ENCODE measurements around the gene SNX8.

SNX8 gene

GRCh38 chr7:2299870-2300512 is 14.2 kb downstream of the SNX8 start:
- no peak overlapping the region for H3K4ac ChIP-seq (ENCODE audit: low read length)
- no peak overlapping the region for H3K9ac ChIP-seq (ENCODE audit: low read depth, low read length, poor library complexity)
- no peak for DNase-seq (ENCODE audit: low spot score)
- H4K91ac ChIP-seq (ENCODE audit: low read depth, low read length, poor library complexity) = no peak overlapping the region
- H3K23ac ChIP-seq (ENCODE audit: low read depth, low read length, poor library complexity) = no peak overlapping the region
- no CpG with 5 or more reads among the region's 9 CpGs for WGBS, 2 donors (ENCODE audit: extremely low coverage in 2 of 2, insufficient read length in 2 of 2, insufficient replicate concordance in 1 of 2)
- H2BK12ac ChIP-seq (ENCODE audit: low read length) = no peak overlapping the region
- H3K18ac ChIP-seq (ENCODE audit: low read length) = no peak overlapping the region
- H2BK5ac ChIP-seq (ENCODE audit: low read length) = no peak overlapping the region
- H3K9me3 ChIP-seq (replicated peaks in 1 of 2; ENCODE audit: control insufficient read depth in 2 of 2, insufficient read depth in 1 of 2, low read depth in 1 of 2, low read length in 2 of 2) = peaks cover 3% of the 10 kb centered on the region in 2 donors
- no peak overlapping the region for H4K8ac ChIP-seq (ENCODE audit: low read depth, low read length)
- H2AK5ac ChIP-seq (ENCODE audit: low read depth, low read length) = no peak overlapping the region
- peaks cover 3% of the 10 kb centered on the region for H3K79me1 ChIP-seq (ENCODE audit: low read depth, low read length)
- H2BK15ac ChIP-seq (ENCODE audit: low read length) = no peak overlapping the region
- H3K4me3 ChIP-seq (ENCODE audit: low read length in 2 of 2) = no peak overlapping the region
- no peak overlapping the region for H2BK120ac ChIP-seq (ENCODE audit: low read depth, low read length)
- no peak overlapping the region for H3K4me2 ChIP-seq (ENCODE audit: insufficient read depth, low read length, poor library complexity, severe bottlenecking)
- H2AFZ ChIP-seq (ENCODE audit: low read length) = no peak overlapping the region
- H3K27me3 ChIP-seq (ENCODE audit: control insufficient read depth in 3 of 3, insufficient read depth in 3 of 3, low read depth in 1 of 3, low read length in 3 of 3) = no peaks in the 10 kb centered on the region
- no peak overlapping the region for H3K14ac ChIP-seq (ENCODE audit: low read length)
- no peaks in the 10 kb centered on the region for H3K36me3 ChIP-seq (replicated peaks in 1 of 2; ENCODE audit: control insufficient read depth in 2 of 2, insufficient read depth in 2 of 2, low read length in 2 of 2)
- H3K4me1 ChIP-seq (ENCODE audit: control insufficient read depth in 2 of 2, insufficient read depth in 1 of 2, low read depth in 1 of 2, low read length in 2 of 2) = peaks cover 3 to 4% of the 10 kb centered on the region in 2 donors
- no peak overlapping the region for H3K27ac ChIP-seq (replicated peaks; ENCODE audit: low read length)

GRCh38 chr7:2299131-2299829 is 15.0 kb downstream of the SNX8 start:
- peaks cover 3% of the 10 kb centered on the region for H3K79me1 ChIP-seq (ENCODE audit: low read depth, low read length)

GRCh38 chr7:2296832-2297231 is 17.4 kb downstream of the SNX8 start:
- H2BK120ac ChIP-seq (ENCODE audit: low read depth, low read length) = no peak overlapping the region
- no peaks in the 10 kb centered on the region for H3K27me3 ChIP-seq (ENCODE audit: control insufficient read depth in 3 of 3, insufficient read depth in 3 of 3, low read depth in 1 of 3, low read length in 3 of 3)
- H2AK5ac ChIP-seq (ENCODE audit: low read depth, low read length) = no peak overlapping the region
- no peak overlapping the region for H4K8ac ChIP-seq (ENCODE audit: low read depth, low read length)
- no peak overlapping the region for H2BK12ac ChIP-seq (ENCODE audit: low read length)
- peaks cover 3 to 4% of the 10 kb centered on the region in 2 donors for H3K4me1 ChIP-seq (ENCODE audit: control insufficient read depth in 2 of 2, insufficient read depth in 1 of 2, low read depth in 1 of 2, low read length in 2 of 2)
- no peak overlapping the region for H3K14ac ChIP-seq (ENCODE audit: low read length)
- H3K9me3 ChIP-seq (replicated peaks in 1 of 2; ENCODE audit: control insufficient read depth in 2 of 2, insufficient read depth in 1 of 2, low read depth in 1 of 2, low read length in 2 of 2) = peaks cover 3% of the 10 kb centered on the region in 2 donors
- H3K9ac ChIP-seq (ENCODE audit: low read depth, low read length, poor library complexity) = no peak overlapping the region
- peaks cover 3% of the 10 kb centered on the region for H3K79me1 ChIP-seq (ENCODE audit: low read depth, low read length)
- no peak overlapping the region for H3K4me2 ChIP-seq (ENCODE audit: insufficient read depth, low read length, poor library complexity, severe bottlenecking)
- no peaks in the 10 kb centered on the region for H3K36me3 ChIP-seq (replicated peaks in 1 of 2; ENCODE audit: control insufficient read depth in 2 of 2, insufficient read depth in 2 of 2, low read length in 2 of 2)
- no peak overlapping the region for H4K91ac ChIP-seq (ENCODE audit: low read depth, low read length, poor library complexity)
- no peak overlapping the region for H3K4ac ChIP-seq (ENCODE audit: low read length)
- H2BK15ac ChIP-seq (ENCODE audit: low read length) = no peak overlapping the region
- no peak overlapping the region for H3K23ac ChIP-seq (ENCODE audit: low read depth, low read length, poor library complexity)
- no CpG with 5 or more reads among the region's 6 CpGs for WGBS, 2 donors (ENCODE audit: extremely low coverage in 2 of 2, insufficient read length in 2 of 2, insufficient replicate concordance in 1 of 2)
- H2BK5ac ChIP-seq (ENCODE audit: low read length) = no peak overlapping the region
- no peak overlapping the region for H3K18ac ChIP-seq (ENCODE audit: low read length)
- H3K27ac ChIP-seq (replicated peaks; ENCODE audit: low read length) = no peak overlapping the region
- no peak overlapping the region for H3K4me3 ChIP-seq (ENCODE audit: low read length in 2 of 2)
- H2AFZ ChIP-seq (ENCODE audit: low read length) = no peak overlapping the region
- DNase-seq (ENCODE audit: low spot score) = no peak

More at GRCh38 chr7:2299131-2299829, 15.0 kb downstream of the SNX8 start:
- no peak for DNase-seq (ENCODE audit: low spot score)
- H4K8ac ChIP-seq (ENCODE audit: low read depth, low read length) = no peak overlapping the region
- H3K4me2 ChIP-seq (ENCODE audit: insufficient read depth, low read length, poor library complexity, severe bottlenecking) = no peak overlapping the region
- H2BK12ac ChIP-seq (ENCODE audit: low read length) = no peak overlapping the region
- H3K4me1 ChIP-seq (ENCODE audit: control insufficient read depth in 2 of 2, insufficient read depth in 1 of 2, low read depth in 1 of 2, low read length in 2 of 2) = peaks cover 3 to 4% of the 10 kb centered on the region in 2 donors
- H3K4me3 ChIP-seq (ENCODE audit: low read length in 2 of 2) = no peak overlapping the region
- WGBS, 2 donors (ENCODE audit: extremely low coverage in 2 of 2, insufficient read length in 2 of 2, insufficient replicate concordance in 1 of 2) = no CpG with 5 or more reads among the region's 18 CpGs
- H3K18ac ChIP-seq (ENCODE audit: low read length) = no peak overlapping the region
- no peaks in the 10 kb centered on the region for H3K27me3 ChIP-seq (ENCODE audit: control insufficient read depth in 3 of 3, insufficient read depth in 3 of 3, low read depth in 1 of 3, low read length in 3 of 3)
- H2BK5ac ChIP-seq (ENCODE audit: low read length) = no peak overlapping the region
- no peak overlapping the region for H2AFZ ChIP-seq (ENCODE audit: low read length)
- H2BK120ac ChIP-seq (ENCODE audit: low read depth, low read length) = no peak overlapping the region
- H3K14ac ChIP-seq (ENCODE audit: low read length) = no peak overlapping the region
- no peak overlapping the region for H2AK5ac ChIP-seq (ENCODE audit: low read depth, low read length)
- no peaks in the 10 kb centered on the region for H3K36me3 ChIP-seq (replicated peaks in 1 of 2; ENCODE audit: control insufficient read depth in 2 of 2, insufficient read depth in 2 of 2, low read length in 2 of 2)
- no peak overlapping the region for H3K9ac ChIP-seq (ENCODE audit: low read depth, low read length, poor library complexity)
- no peak overlapping the region for H4K91ac ChIP-seq (ENCODE audit: low read depth, low read length, poor library complexity)
- H3K23ac ChIP-seq (ENCODE audit: low read depth, low read length, poor library complexity) = no peak overlapping the region
- H3K9me3 ChIP-seq (replicated peaks in 1 of 2; ENCODE audit: control insufficient read depth in 2 of 2, insufficient read depth in 1 of 2, low read depth in 1 of 2, low read length in 2 of 2) = peaks cover 3% of the 10 kb centered on the region in 2 donors
- no peak overlapping the region for H3K4ac ChIP-seq (ENCODE audit: low read length)
- no peak overlapping the region for H3K27ac ChIP-seq (replicated peaks; ENCODE audit: low read length)
- H2BK15ac ChIP-seq (ENCODE audit: low read length) = no peak overlapping the region

GRCh38 chr7:2295936-2296620 is 18.2 kb downstream of the SNX8 start:
- Histone ChIP-seq H3K27me3 (ENCODE audit: control insufficient read depth in 3 of 3, insufficient read depth in 3 of 3, low read depth in 1 of 3, low read length in 3 of 3) (no peaks in the 10 kb centered on the region), H3K18ac (ENCODE audit: low read length) (no peak overlapping the region), H2BK12ac (ENCODE audit: low read length) (no peak overlapping the region), H3K4me1 (ENCODE audit: control insufficient read depth in 2 of 2, insufficient read depth in 1 of 2, low read depth in 1 of 2, low read length in 2 of 2) (peaks cover under 1 to 2% of the 10 kb centered on the region in 2 donors), H3K14ac (ENCODE audit: low read length) (no peak overlapping the region), H3K36me3 (replicated peaks in 1 of 2; ENCODE audit: control insufficient read depth in 2 of 2, insufficient read depth in 2 of 2, low read length in 2 of 2) (no peaks in the 10 kb centered on the region), H3K9ac (ENCODE audit: low read depth, low read length, poor library complexity) (no peak overlapping the region), H2BK120ac (ENCODE audit: low read depth, low read length) (no peak overlapping the region), H3K27ac (replicated peaks; ENCODE audit: low read length) (no peak overlapping the region), H2AK5ac (ENCODE audit: low read depth, low read length) (no peak overlapping the region), H2BK15ac (ENCODE audit: low read length) (no peak overlapping the region), H3K4me2 (ENCODE audit: insufficient read depth, low read length, poor library complexity, severe bottlenecking) (no peak overlapping the region), H3K23ac (ENCODE audit: low read depth, low read length, poor library complexity) (no peak overlapping the region), H4K91ac (ENCODE audit: low read depth, low read length, poor library complexity) (no peak overlapping the region), H3K4ac (ENCODE audit: low read length) (no peak overlapping the region), H3K79me1 (ENCODE audit: low read depth, low read length) (peaks cover 6% of the 10 kb centered on the region), H2AFZ (ENCODE audit: low read length) (no peak overlapping the region), H4K8ac (ENCODE audit: low read depth, low read length) (no peak overlapping the region), H3K4me3 (ENCODE audit: low read length in 2 of 2) (no peak overlapping the region), H2BK5ac (ENCODE audit: low read length) (no peak overlapping the region), H3K9me3 (replicated peaks in 1 of 2; ENCODE audit: control insufficient read depth in 2 of 2, insufficient read depth in 1 of 2, low read depth in 1 of 2, low read length in 2 of 2) (no peaks in the 10 kb centered on the region)
- WGBS, 2 donors (ENCODE audit: extremely low coverage in 2 of 2, insufficient read length in 2 of 2, insufficient replicate concordance in 1 of 2) = no CpG with 5 or more reads among the region's 6 CpGs
- DNase-seq (ENCODE audit: low spot score) = no peak

All from neuronal stem cell (in vitro differentiated cells).